ENCODE data around the gene SCUBE2. TPM values are rescaled to one million over a fixed set of nuclear protein-coding genes. Genes with fewer than 3 reads are reported as not detected.

The SCUBE2 gene
- total RNA-seq, 1 experiment from 2014 or later, result 3.1 TPM

- Mint-ChIP-seq H3K27ac (ENCODE audit: unreplicated experiment) (peak overlapping the region; percentile 58), H3K36me3 (ENCODE audit: insufficient read depth, unreplicated experiment) (peaks cover 8% of the 10 kb centered on the region), H3K4me3 (ENCODE audit: unreplicated experiment) (peak overlapping the region; percentile 82), H3K27me3 (ENCODE audit: insufficient read depth, unreplicated experiment) (peaks cover 6% of the 10 kb centered on the region), H3K4me1 (ENCODE audit: low read depth, unreplicated experiment) (no peaks in the 10 kb centered on the region), H3K9me3 (ENCODE audit: unreplicated experiment) (no peaks in the 10 kb centered on the region)
- no peaks in the 10 kb centered on the region; the same call in 1 of the 2 replicates for H3K9me3 ChIP-seq
- peaks cover 11% of the 10 kb centered on the region; the same call in 1 of the 2 replicates for H3K4me1 ChIP-seq
- ChIA-PET CTCF (interaction anchor here (0.6 to 1.0 kb wide), 5 partner anchors 12 to 950 kb away, joined by 3 to 8 read pairs (median 5); no protein-coding TSS in a partner anchor), POLR2A (interaction anchor here (0.5 to 1.0 kb wide), 6 partner anchors 38 to 1308 kb away, joined by 3 to 5 read pairs (median 4); no protein-coding TSS in a partner anchor)
- TF ChIP-seq, protein P1, sequence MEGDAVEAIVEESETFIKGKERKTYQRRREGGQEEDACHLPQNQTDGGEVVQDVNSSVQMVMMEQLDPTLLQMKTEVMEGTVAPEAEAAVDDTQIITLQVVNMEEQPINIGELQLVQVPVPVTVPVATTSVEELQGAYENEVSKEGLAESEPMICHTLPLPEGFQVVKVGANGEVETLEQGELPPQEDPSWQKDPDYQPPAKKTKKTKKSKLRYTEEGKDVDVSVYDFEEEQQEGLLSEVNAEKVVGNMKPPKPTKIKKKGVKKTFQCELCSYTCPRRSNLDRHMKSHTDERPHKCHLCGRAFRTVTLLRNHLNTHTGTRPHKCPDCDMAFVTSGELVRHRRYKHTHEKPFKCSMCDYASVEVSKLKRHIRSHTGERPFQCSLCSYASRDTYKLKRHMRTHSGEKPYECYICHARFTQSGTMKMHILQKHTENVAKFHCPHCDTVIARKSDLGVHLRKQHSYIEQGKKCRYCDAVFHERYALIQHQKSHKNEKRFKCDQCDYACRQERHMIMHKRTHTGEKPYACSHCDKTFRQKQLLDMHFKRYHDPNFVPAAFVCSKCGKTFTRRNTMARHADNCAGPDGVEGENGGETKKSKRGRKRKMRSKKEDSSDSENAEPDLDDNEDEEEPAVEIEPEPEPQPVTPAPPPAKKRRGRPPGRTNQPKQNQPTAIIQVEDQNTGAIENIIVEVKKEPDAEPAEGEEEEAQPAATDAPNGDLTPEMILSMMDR (IDR thresholded peaks at IDR 0.05; ENCODE audit: insufficient read depth in 1 of 2, low read depth in 1 of 2, low read length in 1 of 2, severe bottlenecking in 1 of 2, unreplicated experiment in 1 of 2), result no peak
- H3K4me3 ChIP-seq (ENCODE audit: low read depth, low read length), result peak overlapping the region; percentile 67
- H3K27me3 ChIP-seq (replicated peaks; ENCODE audit: control insufficient read depth, insufficient read depth, low read length), result no peaks in the 10 kb centered on the region; the same call in 1 of the 2 replicates
- no peaks in the 10 kb centered on the region for H3K36me3 ChIP-seq (ENCODE audit: control insufficient read depth, insufficient read depth, low read length)
- no peak for DNase-seq
- intact Hi-C loops (cut with micrococcal nuclease; ENCODE audit: unreplicated experiment), result no loop called here
- BruUV-seq (replicated peaks), result TSS peak; percentile 30
Observed at GRCh38 chr11:9002920-9003572, 88.4 kb downstream of the SCUBE2 start.

DNA sequence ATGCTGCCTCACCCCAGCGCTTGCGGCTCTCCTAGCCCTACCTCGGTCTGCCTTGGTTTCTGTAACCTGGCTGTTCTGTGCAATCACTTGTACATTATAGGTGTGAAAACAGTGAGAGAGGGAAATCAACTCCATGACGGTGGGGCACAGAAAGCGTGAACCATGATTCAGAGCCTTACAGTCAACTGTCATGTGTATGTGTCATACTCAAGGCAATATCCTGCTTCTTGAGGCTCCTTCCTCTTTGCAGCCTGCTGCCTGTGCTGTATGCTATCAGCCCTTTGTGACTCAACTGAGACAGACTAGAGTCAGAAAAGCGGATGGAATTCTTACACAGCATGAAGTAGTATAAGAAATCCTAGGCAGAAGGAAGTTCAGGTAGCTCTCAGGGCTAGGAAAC lies 89.7 kb downstream of the SCUBE2 start:
- CTCF ChIA-PET, result no interaction called here
- no peak overlapping the region for H3K4me3 Mint-ChIP-seq (ENCODE audit: unreplicated experiment)
- DNase-seq, result no peak
- H3K9me3 Mint-ChIP-seq (ENCODE audit: unreplicated experiment), result no peaks in the 10 kb centered on the region
- intact Hi-C loops (cut with micrococcal nuclease; ENCODE audit: unreplicated experiment), result no loop called here
- POLR2A ChIA-PET, result no interaction called here
- no peaks in the 10 kb centered on the region; the same call in 1 of the 2 replicates for H3K27me3 ChIP-seq (replicated peaks; ENCODE audit: control insufficient read depth, insufficient read depth, low read length)
- peaks cover 6% of the 10 kb centered on the region for H3K27me3 Mint-ChIP-seq (ENCODE audit: insufficient read depth, unreplicated experiment)
- H3K27ac Mint-ChIP-seq (ENCODE audit: unreplicated experiment), result no peak overlapping the region
- H3K4me1 Mint-ChIP-seq (ENCODE audit: low read depth, unreplicated experiment), result no peaks in the 10 kb centered on the region
- H3K4me1 ChIP-seq, result peaks cover 11% of the 10 kb centered on the region; the same call in 1 of the 2 replicates
- BruUV-seq (replicated peaks), result no TSS peak
- H3K9me3 ChIP-seq, result no peaks in the 10 kb centered on the region; the same call in 1 of the 2 replicates
- no peak overlapping the region for H3K4me3 ChIP-seq (ENCODE audit: low read depth, low read length)
- TF ChIP-seq, protein P1 (IDR thresholded peaks at IDR 0.05; ENCODE audit: insufficient read depth in 1 of 2, low read depth in 1 of 2, low read length in 1 of 2, severe bottlenecking in 1 of 2, unreplicated experiment in 1 of 2), result no peak
- no peaks in the 10 kb centered on the region for H3K36me3 ChIP-seq (ENCODE audit: control insufficient read depth, insufficient read depth, low read length)
- peaks cover 8% of the 10 kb centered on the region for H3K36me3 Mint-ChIP-seq (ENCODE audit: insufficient read depth, unreplicated experiment)

DNA sequence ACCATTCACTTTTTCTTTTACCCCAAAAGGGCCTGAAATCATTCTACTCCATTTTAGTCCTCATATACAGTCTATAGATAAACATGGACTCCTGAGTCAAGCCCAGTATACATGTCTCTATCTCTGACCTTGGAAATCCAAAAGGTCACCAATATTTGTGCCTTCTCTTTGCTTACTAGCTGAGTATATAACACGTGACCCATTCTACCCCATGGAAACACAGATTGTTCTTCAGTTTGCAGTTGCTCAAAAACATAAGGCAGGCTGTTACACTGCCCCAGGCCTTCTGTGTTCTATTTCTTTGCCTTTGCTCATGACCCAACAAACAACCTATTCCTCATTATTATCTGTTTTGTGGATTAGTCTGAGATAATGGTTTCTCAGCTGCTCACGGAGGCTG lies 93.4 kb downstream of the SCUBE2 start:
- ChIA-PET POLR2A (no interaction called here), CTCF (no interaction called here)
- no peaks in the 10 kb centered on the region for H3K36me3 ChIP-seq (ENCODE audit: control insufficient read depth, insufficient read depth, low read length)
- TF ChIP-seq, protein P1 (IDR thresholded peaks at IDR 0.05; ENCODE audit: insufficient read depth in 1 of 2, low read depth in 1 of 2, low read length in 1 of 2, severe bottlenecking in 1 of 2, unreplicated experiment in 1 of 2), result no peak
- no peak overlapping the region for H3K4me3 ChIP-seq (ENCODE audit: low read depth, low read length)
- no peak for DNase-seq
- Mint-ChIP-seq H3K36me3 (ENCODE audit: insufficient read depth, unreplicated experiment) (no peaks in the 10 kb centered on the region), H3K9me3 (ENCODE audit: unreplicated experiment) (no peaks in the 10 kb centered on the region), H3K4me3 (ENCODE audit: unreplicated experiment) (no peak overlapping the region), H3K4me1 (ENCODE audit: low read depth, unreplicated experiment) (no peaks in the 10 kb centered on the region), H3K27me3 (ENCODE audit: insufficient read depth, unreplicated experiment) (no peaks in the 10 kb centered on the region), H3K27ac (ENCODE audit: unreplicated experiment) (no peak overlapping the region)
- intact Hi-C loops (cut with micrococcal nuclease; ENCODE audit: unreplicated experiment), result no loop called here
- 0 out of 2 replicates have a peak, but pooled peaks cover 5% of the 10 kb centered on the region for H3K4me1 ChIP-seq
- no TSS peak for BruUV-seq (replicated peaks)
- no peaks in the 10 kb centered on the region for H3K9me3 ChIP-seq
- H3K27me3 ChIP-seq (replicated peaks; ENCODE audit: control insufficient read depth, insufficient read depth, low read length), result no peaks in the 10 kb centered on the region; the same call in 1 of the 2 replicates

All from Caco-2 (cell line).